ENCODE data around the gene PITX2.

PITX2 gene

DNA sequence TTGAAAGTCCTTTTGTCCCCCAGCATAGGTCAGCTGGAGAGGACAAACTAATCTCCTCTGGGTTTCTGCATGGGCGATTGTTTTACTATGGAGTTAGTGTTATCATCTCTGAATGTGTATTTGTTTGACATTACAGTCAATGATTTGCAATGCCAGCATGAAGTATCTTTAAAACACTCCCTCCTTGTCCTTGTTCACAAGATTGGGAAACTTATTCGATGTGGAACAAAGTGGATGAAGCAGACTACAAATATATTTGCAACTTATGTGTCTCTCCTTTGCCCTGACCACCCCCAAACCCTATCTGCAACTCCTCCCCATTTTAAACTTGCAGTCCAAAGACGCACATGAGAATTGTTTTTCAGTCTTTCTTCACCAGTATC is 1.5 kb upstream of the PITX2 start:
- DNase-seq (ENCODE audit: low read depth in 2 of 2) = no peak

DNA sequence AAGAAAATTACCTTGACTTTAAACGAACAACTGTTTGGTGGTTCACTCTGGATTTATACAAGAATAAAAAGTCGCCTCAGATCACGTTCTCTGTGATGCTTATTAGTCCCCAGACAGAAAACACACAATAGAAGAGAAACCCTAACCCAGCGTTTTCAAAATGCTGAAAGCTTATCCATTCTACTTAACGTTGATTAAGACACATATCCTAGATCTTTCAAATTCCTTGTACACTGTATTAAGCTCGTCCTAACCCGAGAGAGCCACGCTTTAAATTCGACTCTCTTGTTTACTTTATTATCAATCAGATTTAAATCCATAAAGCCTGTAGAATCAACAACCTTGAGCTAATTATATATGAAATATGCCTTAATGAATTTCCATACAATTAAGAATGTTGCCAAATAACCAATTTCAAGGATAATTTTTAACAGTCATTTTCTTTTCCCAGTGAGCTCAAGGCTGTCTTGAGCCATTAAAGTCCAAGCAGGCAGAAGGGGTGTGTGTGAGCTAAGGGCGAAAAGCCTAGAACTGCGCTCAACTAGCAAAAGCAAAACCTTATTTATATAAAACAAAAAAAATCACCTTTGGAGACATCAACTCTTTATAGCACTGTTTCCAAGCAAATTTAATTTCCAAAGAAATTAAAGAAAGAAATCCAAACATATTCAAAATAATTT is 981 bp upstream of the PITX2 start:
- no peak for DNase-seq (ENCODE audit: low read depth in 2 of 2)

DNA sequence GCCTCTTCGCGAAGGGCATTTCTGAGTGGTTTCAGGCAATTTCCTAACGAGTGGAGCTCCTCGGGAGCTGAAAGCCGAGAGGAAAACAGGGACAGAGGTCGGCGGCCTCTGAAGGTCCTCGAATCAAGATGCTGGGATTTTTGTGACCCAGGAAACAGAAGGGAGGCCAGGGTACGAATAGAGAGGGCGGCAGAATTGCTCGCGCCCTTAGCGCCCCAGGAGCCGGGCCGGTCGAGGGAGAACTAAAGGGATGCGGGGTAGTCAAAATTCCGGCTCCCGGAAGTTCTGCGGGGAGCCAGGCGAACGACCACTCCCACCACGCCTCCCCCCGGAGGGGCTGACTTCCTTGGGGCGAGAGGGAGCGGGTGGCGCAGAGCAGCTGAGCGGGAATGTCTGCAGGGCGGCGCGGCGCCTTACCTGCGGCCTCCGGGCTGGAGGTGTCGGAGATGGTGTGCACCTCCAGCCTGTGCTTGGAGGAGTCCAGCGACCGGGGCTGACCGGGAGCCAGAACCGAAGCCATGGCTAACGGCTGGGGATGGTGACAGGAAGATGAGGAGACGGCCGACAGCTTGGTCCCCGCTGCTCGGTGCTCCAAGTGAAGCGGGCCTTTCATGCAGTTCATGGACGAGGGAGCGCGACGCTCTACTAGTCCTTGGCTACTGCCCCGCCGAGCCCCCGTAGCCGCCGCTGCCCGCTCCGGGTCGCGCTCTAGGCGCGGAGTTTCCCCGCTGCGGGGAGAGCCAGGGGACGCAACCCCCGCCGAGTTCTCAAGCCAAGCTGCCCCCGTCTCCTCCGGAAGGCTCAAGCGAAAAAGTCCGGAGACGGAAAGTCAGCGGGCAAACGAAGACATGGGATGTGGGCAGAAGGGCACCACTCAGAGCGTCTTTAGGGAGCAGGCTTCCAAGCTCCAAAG is 782 bp downstream of the PITX2 start:
- DNase-seq (ENCODE audit: low read depth in 2 of 2) = no peak

DNA sequence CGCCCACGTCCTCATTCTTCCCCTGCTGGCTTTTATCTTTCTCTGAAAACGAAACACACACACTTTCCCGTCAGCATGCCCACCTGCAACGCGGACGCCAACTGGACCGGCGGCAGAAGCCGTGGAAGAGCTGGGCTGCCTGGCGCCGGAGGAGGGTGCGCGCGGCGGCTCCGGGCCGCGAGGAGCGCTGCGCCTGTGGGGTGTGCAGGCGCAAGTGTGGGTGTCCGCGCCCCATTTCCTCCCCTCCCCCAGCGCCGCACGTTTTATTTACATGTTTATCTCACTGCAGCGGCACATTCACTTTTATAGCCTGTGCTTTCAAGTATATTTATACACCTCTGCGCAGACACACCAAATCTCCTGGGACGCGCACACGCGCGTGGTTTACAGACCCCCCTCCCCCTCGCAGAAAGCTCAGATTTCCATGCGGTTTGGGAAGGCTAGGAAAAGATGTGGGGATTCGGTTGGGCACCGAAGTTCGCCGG is 1.5 kb downstream of the PITX2 start:
- DNase-seq (ENCODE audit: low read depth in 2 of 2) = no peak

DNA sequence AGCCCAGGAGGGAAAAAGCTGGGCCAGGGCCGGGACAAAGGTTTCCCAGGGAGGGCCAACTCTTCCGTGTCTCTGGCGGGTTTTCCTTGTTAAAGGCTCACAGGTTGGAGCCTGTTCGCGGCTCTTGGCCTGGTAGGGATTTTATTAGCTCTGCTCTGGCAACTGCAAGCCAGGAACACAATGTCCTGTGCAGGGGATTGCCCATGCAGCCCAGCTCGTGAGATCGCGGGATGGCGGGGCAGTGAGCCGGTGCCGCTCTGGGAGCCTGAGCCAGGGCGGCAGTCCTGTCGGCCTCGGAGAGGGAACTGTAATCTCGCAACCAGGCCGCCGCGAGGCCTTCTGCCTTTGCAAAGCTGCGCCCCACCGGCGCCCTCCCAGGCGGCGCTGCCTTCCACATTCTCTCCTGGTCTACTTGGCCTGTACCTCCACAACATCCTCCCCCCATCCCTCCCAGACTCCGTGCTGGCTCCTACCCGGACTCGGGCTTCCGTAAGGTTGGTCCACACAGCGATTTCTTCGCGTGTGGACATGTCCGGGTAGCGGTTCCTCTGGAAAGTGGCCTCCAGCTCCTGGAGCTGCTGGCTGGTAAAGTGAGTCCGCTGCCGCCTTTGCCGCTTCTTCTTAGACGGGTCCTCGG is 2.1 kb downstream of the PITX2 start:
- no peak for DNase-seq (ENCODE audit: low read depth in 2 of 2)

DNA sequence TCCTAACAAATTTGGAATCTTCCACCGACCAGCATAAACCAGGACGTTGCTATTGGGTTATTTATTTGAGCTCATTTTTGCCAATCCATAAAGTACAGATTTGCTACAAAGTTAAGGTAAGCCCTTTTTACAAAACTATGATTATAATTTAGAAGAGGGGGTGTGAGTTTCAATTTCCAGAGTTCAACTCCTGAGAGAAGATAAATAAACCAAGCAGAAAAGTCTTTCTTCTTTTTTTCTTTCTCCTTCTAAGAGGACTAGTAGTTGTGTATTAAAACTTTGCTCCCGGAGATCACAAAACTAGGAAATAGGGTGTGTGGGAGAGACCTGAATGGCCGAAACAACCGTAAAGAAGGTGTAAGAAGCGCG is 2.6 kb downstream of the PITX2 start:
- no peak for DNase-seq (ENCODE audit: low read depth in 2 of 2)

DNA sequence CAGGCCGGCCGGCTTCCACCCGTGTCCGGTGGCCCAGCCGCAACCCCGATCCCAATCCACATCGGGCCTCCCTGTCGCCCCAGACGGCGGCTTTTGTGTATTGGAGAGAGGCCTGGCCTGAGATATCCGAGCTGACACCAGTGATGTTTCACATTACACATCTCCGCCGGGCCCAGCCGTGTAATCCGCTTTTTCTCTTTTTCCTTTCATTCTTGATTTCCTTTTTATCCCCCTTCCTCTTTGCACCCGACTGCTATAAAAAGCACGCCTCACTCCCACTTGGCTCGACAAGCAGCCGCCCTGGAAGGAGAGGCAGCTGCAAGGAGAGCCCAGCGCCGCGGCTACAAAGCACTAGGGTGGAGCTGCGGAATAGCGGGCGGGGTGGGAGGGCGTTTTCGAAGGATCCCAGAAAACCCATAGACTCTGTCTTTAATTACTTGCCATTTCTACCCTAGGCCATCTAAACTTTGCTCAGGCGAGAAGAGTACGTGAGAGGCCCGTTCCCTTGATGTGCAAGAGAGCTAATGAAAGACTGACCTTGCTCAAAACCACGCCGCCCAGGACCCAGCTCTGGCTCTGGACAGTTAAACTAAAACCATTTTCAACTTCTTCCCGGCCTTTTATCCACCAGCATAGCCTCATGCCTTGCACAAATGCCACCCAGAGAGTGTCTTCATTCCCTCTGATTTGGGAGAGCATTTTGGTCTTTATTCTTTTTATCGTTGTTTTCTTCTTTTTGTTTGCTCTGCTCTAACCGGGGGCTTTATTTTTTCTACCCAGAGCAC is 3.2 kb downstream of the PITX2 start:
- no peak for DNase-seq (ENCODE audit: low read depth in 2 of 2)

DNA sequence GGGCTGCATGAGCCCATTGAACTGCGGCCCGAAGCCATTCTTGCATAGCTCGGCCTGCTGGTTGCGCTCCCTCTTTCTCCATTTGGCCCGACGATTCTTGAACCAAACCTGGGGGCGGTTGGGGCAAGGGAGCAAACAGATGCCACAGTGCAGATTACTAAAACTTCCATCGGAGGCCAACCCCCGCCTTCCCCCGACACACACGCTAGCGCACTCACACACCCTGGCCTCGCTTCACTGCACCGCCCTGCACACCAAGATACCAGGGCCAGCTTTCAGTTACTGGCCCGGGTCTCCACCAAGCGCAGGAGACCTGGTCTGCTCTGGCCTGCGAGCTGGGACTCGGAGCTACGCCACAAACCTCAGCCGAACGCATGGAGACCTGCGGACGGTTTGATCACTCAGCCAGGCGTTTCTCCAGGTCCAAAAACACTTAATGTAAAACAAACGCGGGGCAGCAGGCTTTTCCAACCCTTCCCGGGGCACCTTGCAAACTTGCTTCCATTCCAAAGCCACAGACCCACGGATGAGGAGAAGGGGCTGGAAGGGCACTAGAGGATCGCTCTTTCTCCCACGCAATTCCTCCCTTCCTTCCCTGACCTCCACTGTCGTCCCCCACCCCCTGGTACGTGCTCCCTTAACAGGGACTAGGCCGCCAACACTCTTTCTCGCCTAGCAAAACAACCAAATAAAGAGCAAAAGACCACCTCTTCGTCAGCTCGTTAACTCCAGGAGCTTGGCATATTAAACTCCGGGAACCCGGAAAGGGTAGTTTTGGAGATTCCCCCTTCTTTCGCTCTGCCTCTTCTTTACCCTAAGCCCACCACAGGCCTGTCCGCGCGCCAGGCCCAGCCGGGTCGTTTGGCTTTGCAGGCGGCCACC is 4.1 kb downstream of the PITX2 start:
- no peak for DNase-seq (ENCODE audit: low read depth in 2 of 2)

DNA sequence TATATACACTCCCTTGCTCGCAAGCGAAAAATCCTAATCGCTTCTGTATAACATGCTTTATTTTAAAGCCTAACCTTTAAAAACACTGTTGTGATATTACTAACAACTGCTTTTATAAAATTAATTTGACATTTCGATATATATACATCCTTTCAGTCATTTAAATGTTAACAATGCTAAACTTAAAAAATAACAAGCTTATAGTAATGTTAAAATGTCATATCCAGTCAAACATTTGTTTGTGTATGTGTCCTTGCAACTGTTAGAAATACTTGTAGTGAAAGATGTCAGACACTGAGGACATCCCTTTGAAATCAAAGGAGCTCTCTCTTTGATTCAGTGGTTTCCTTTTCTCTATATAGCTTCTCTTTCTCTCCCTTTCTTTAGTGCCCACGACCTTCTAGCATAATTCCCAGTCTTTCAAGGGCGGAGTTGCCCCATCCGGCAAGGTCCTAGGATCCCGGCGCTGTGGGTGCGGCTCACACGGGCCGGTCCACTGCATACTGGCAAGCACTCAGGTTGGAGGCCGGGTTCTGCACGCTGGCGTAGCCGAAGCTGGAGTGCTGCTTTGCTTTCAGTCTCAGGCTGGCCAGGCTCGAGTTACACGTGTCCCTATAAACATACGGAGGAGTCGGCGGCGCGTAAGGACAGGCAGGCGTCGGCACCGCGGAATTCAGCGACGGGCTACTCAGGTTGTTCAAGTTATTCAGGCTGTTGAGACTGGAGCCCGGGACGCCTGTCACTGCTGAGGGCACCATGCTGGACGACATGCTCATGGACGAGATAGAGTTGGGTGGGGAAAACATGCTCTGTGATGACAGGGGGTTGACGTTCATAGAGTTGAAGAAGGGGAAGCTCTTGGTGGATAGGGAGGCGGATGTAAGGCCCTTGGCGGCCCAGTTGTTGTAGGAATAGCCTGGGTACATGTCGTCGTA is 5.0 kb downstream of the PITX2 start:
- no peak for DNase-seq (ENCODE audit: low read depth in 2 of 2)

DNA sequence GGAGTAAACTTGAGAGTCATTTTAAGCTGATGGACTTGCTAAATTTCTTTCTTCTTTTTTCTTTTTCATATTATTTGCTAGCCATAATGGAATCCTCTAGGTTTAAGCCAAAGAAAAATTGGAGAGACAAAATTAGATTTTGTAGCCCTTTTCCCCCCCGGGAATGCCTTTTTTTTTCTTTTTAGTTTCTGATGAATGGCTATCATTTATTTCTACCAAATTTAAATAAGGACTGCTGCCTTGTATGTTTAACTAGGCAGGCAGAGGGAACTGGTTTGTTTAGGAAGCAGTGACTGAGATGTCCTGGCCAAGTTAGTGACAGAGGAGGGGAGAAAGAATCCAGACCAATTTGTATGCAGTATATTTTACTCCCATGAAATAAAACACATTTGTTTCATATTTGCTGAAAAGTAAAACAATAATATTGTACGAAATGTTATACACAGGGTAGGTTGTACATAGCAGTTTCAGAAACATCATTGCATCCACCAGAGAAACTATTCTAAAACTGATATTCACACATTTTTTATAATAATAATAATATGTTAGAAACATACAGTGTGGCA is 5.7 kb downstream of the PITX2 start:
- DNase-seq (ENCODE audit: low read depth in 2 of 2) = no peak

DNA sequence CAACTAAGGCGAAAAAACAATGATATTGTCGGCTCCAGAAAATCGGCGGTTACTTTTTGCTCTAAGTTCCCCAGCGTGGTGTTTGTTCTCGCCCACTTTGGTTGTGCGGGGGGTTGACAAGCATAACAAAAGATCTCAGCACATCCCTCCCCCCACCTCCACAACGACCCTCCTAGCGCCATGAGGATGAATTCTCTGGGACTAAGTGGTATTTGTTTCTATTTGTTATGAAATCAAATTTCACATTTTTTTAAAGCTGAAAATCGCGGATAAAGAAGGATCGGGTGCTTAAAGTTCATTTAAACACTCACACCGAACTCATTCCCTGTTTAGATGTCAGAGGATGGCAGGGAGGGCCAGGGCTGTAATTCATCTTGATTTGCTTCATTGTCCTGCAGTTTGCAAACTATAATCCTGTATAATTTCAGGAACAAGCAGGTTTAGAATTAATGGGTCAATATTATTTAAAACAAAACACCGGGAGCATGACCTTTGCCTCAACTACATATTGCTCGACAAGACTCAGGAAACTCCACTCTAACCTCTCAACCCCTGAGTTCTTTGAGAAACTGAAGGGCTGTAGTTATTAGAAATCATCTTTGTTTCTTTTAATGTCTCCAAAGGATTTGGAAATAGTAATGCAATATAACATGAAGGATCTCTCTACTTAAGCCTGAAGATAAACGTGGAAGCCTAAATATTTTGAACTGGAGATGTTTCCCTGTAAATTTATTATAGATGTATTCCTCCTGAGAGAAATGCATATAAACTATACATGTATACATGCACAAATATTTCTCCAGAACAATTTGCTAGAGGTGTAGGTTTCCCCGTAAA is 6.4 kb downstream of the PITX2 start:
- no peak for DNase-seq (ENCODE audit: low read depth in 2 of 2)

DNA sequence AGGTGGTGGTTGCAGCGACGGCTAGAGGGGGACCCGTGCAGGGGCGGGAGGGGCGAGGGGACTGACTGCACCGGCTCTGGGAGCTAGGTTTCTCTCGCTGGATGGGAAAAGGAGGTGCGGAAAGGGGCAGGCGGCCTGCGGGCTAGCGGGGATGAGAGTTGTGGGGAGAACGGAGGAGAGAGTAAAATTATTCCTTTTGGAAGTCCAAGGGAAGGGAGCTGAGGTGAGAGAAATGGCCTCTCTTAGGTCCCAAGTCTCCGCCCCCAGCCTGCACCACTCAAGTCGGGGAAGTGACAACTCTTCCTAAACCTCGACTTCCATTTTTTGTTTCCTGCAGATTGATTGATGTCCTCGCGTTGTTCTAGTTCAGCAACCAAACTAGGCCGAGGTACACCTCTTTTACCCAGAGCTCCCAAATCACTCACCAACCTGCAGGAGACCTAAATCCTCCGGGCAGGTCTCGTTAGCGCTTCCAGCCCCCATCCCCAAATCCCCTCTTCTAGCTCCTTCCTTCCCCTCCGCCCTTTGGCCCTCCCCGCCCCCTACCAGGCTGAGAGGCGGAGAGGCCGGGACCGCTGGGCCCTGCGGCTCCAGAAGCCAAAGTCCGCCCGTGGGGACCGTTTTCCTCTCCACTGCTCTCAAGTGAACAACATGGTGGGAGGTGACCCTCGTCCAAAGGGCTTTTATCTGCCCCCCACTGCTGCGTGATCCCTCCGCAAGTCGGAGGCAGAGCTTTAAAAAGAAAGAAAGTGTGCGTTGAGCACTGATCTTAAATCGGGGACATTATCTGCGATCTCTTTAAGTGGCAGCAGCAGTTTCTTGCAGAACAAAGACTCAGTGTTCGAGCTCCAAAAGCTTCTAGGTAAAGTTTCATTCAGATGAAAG is 7.3 kb downstream of the PITX2 start:
- no peak for DNase-seq (ENCODE audit: low read depth in 2 of 2)

DNA sequence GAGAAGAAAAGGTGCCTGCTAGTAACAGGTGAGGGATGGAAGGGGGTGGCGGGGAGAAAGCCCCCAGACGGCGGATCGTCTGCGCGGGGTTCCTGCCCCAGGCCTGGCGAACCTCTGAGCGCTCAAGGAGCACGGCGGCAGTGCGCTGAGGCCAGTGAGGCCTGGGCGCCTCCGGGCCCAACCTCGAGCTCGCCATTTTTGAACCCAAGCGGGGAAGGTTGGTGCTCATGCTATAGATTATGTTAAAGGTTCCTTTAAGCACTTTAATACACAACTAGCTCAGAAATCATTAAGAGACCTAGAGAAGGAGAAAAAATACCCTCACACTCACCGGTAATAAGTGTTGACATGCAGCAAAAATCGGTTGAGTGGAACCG is 7.9 kb downstream of the PITX2 start:
- no peak for DNase-seq (ENCODE audit: low read depth in 2 of 2)

DNA sequence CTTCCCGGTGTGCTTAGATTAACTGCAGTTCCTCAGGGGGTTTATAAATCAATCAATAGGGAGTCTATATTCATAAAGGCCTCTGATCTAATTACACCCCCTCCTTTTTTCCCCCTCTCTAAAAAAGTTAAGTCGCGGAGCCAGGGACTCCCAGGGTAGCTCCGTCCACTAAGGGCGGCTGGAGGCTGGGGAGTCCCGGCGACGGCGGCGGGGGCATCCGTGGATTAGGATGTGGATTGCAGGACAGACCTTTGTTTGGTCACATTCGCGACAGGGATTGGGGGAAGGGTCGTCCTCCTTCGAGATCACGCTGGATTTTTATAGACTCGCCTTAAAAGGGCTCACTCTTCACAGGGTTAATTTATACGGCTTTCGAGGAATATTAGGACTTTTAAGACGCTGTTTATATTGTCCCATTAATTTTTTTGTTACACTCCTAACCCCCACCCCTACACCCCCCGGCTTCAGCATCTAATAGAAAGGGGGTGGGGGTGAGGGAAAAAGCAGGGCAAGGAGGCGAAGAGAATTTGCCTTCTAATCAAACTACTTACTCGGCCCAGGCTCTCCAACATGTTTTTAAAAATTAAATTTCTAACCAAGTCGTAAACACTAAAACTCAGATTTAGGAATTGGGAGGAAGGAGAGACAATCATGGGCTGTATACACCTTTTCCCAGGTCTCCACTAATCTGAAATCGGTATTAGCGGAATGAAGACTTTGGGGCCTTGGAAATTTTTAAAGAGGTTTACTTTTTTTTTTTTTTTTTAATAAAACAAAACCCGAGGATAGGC is 8.5 kb downstream of the PITX2 start:
- DNase-seq (ENCODE audit: low read depth in 2 of 2) = no peak

DNA sequence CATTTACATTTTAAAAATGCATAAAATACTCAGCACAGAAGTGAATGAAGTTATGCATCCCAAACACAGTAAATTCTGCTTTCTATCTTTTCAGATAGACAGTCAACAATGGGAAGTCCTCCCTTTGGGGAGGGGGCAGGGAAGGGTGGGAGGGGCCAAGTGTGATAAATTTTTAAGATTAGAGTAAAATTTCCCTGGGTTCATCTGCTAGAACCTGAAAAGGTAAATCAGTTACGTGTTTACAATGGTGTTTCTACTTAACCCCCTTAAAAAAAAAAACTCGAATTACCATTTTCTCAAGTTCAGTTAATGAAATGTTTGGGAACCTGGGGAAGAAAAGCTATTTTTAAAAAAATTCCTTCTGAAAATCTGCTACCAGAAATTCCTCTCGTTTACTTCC is 9.1 kb downstream of the PITX2 start:
- no peak for DNase-seq (ENCODE audit: low read depth in 2 of 2)

DNA sequence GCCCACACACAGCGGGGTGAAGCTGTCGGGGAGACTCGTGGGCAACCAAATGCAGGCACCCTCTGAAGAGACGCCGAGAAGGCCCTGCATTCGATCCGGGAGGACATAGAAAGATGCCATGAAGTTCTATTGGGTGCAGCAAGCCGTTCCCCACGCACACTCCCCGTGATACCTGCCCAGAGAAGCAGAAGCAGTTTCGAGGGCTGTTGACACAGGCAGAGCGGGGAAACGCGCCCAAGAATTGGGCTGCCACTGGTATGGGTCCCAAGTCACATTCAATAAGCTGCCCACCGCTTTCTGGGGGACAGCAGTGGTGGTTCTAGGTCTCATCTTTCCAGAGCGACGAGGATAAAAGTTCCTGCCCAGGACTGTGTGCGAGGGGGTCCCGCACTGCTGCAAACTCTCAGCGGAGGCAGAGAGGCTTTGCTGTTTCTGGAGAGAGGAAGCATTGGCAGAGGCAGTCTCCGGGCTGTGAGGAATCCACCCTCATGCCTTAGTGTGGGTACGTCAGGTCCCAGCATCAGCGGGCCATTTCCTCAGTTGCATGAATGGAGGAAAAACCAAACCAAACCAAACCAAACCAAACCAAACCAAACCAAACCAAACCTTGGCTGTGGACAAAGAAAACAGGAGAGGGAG is 10.1 kb downstream of the PITX2 start:
- DNase-seq (ENCODE audit: low read depth in 2 of 2) = no peak
